B cell (primary cell): Measurements from ENCODE around the gene CABCOCO1.

Experiments used
- CTCF ChIP-seq: fragments of 200-600 bp; IDR thresholded peaks from one replicate; pipeline ENCODE4 v1.8.0; 2022; ENCODE audit warnings: antibody characterized with exemption, mild to moderate bottlenecking
- EZH2 ChIP-seq: IDR thresholded peaks from 2 replicates; pipeline ENCODE4 v1.6.1; 2012; ENCODE audit warnings: borderline replicate concordance, low read depth, mild to moderate bottlenecking, moderate library complexity, low read length; ENCODE audit not compliant: insufficient read depth, poor library complexity, severe bottlenecking

- TF ChIP-seq CTCF (no peak), EZH2 (no peak)
Observed at GRCh38 chr10:61798713-61799112, 136.0 kb downstream of the CABCOCO1 start.
